HepG2 (cell line): ENCODE data around the gene PPP2R2C. TPM values are rescaled to one million over a fixed set of nuclear protein-coding genes. Genes with fewer than 3 reads are reported as not detected.

Experiments used
- AGO1 ChIP-seq: fragments of 200-400 bp; formaldehyde crosslinking; IDR thresholded peaks from 2 replicates; pipeline ENCODE4 v1.6.1; 2017; ENCODE audit warnings: mild to moderate bottlenecking, low read depth, low read length, moderate library complexity; ENCODE audit not compliant: poor library complexity, severe bottlenecking
- CBX5 ChIP-seq: sonication (generic); formaldehyde crosslinking; IDR thresholded peaks from 2 replicates; pipeline ENCODE4 v1.4.0; 2020; ENCODE audit warnings: missing genetic modification reagents, borderline replicate concordance
- GABPA ChIP-seq, 2 experiments: IDR thresholded peaks; 2 replicates each; pipeline ENCODE4 v1.6.1; 2011 to 2016; ENCODE audit warnings: low read depth in 2 of 2, low read length in 1 of 2, missing biosample characterization in 1 of 2, missing genetic modification characterization in 1 of 2
- IRF1 ChIP-seq: sonication (generic); formaldehyde crosslinking; IDR thresholded peaks from 2 replicates; pipeline ENCODE4 v1.4.0; 2020; ENCODE audit warnings: low read depth, mild to moderate bottlenecking, missing genetic modification reagents
- IRF2 ChIP-seq: IDR thresholded peaks from 2 replicates; pipeline ENCODE4 v1.6.1; 2018; ENCODE audit warnings: missing genetic modification reagents, missing compliant biosample characterization
- KLF11 ChIP-seq: IDR thresholded peaks from 2 replicates; pipeline ENCODE4 v1.6.1; 2016; ENCODE audit warnings: missing compliant biosample characterization
- MYPOP ChIP-seq: sonication (generic); formaldehyde crosslinking; IDR thresholded peaks from 2 replicates; pipeline ENCODE4 v1.8.1; 2023; ENCODE audit warnings: mild to moderate bottlenecking, moderate library complexity, missing genetic modification reagents
- NONO ChIP-seq, 2 experiments: fragments of 450-650 bp in 1 of 2; sonication (generic) in 1 of 2; formaldehyde crosslinking in 1 of 2; IDR thresholded peaks in 1 of 2; conservative IDR thresholded peaks in 1 of 2; 2 replicates each; pipeline versions ENCODE4 v1.6.1 to v1.8.0; 2017 to 2022; ENCODE audit warnings: mild to moderate bottlenecking in 1 of 2, missing genetic modification reagents in 1 of 2, moderate library complexity in 1 of 2
- PHF5A ChIP-seq: IDR thresholded peaks from one replicate; pipeline ENCODE4 v1.6.1; 2018; ENCODE audit warnings: low read depth, missing genetic modification reagents; ENCODE audit not compliant: unreplicated experiment
- RBM22 ChIP-seq: fragments of 200-400 bp; formaldehyde crosslinking; optimal IDR thresholded peaks from 2 replicates; pipeline ENCODE3; 2017; ENCODE audit warnings: mild to moderate bottlenecking, low read length, moderate library complexity
- SAFB2 ChIP-seq: sonication (generic); formaldehyde crosslinking; IDR thresholded peaks from 2 replicates; pipeline ENCODE4 v1.5.1; 2020; ENCODE audit warnings: missing genetic modification reagents, low read depth, mild to moderate bottlenecking, borderline replicate concordance
- TBX2 ChIP-seq: sonication (generic); formaldehyde crosslinking; IDR thresholded peaks from 2 replicates; pipeline ENCODE4 v1.5.0; 2020; ENCODE audit warnings: missing genetic modification reagents, mild to moderate bottlenecking, borderline replicate concordance
- THAP9 ChIP-seq: sonication (generic); formaldehyde crosslinking; IDR thresholded peaks from 2 replicates; pipeline ENCODE4; 2020; ENCODE audit warnings: missing genetic modification reagents, mild to moderate bottlenecking, borderline replicate concordance
- XRCC5 ChIP-seq: fragments of 200-400 bp; formaldehyde crosslinking; optimal IDR thresholded peaks from 2 replicates; pipeline ENCODE3; 2017; ENCODE audit warnings: mild to moderate bottlenecking, low read length
- ZHX1 ChIP-seq: sonication (generic); formaldehyde crosslinking; IDR thresholded peaks from 2 replicates; pipeline ENCODE4 v1.8.1; 2022; ENCODE audit warnings: low read depth, mild to moderate bottlenecking, missing genetic modification reagents
- ZNF24 ChIP-seq: fragments of 450-650 bp; IDR thresholded peaks from 2 replicates; pipeline ENCODE4 v1.6.1; 2017; ENCODE audit warnings: antibody characterized with exemption, mild to moderate bottlenecking
- ZNF367 ChIP-seq: sonication (generic); formaldehyde crosslinking; IDR thresholded peaks from 2 replicates; pipeline ENCODE4 v1.4.0; 2020; ENCODE audit warnings: missing genetic modification reagents, borderline replicate concordance
- ZNF639 ChIP-seq: conservative IDR thresholded peaks from 2 replicates; pipeline ENCODE4 v1.6.1; 2018; ENCODE audit warnings: missing genetic modification reagents
- polyA plus RNA-seq, 8 experiments: library from polyadenylated mRNA; depleted of rRNA in 3 of 8; stranded (reverse) in 7 of 8; unstranded in 1 of 8; fragments of >200 nt; fragmentation: Illumina TruSeq in 4 of 8; extraction: Trizol in 4 of 8; gene quantifications; 2 replicates each; pipeline versions ENCODE4 v1.2.1 to v1.2.3, GENCODE V29; 2011 to 2016; ENCODE audit warnings: low read depth in 4 of 8, missing spikeins in 1 of 8, mixed read lengths in 1 of 8; ENCODE audit not compliant: insufficient read depth in 1 of 8
- total RNA-seq, 5 experiments: library from RNA; depleted of rRNA; stranded (reverse); fragments of >200 nt; fragmentation: Illumina TruSeq; extraction: Trizol; gene quantifications; 2 replicates each; pipeline ENCODE4 v1.2.3, GENCODE V29; 2016; ENCODE audit warnings: low read depth in 1 of 5

The PPP2R2C gene
- total and polyA plus RNA-seq, 2 of the 13 experiments (the other 11 are each of a cell fraction or from before 2014, with no cell fraction given) = 0.60 to 8.6 TPM

- TF ChIP-seq THAP9 (CRISPR knock-in tag) (peak; percentile 13; the same call in 1 of the 2 replicates), ZNF24 (no peak), IRF2 (CRISPR knock-in tag) (peak; percentile 33; the same call in 1 of the 2 replicates), SAFB2 (peak; percentile 77; the same call in 1 of the 2 replicates), NONO (IDR thresholded peaks at IDR 0.05) (no peak), NONO (CRISPR knock-in tag; conservative IDR thresholded peaks at IDR 0.05) (peak; percentile 75), ZNF639 (CRISPR knock-in tag) (no peak), ZNF367 (CRISPR knock-in tag) (no peak), KLF11 (CRISPR knock-in tag) (no peak), CBX5 (CRISPR knock-in tag) (0 out of 2 replicates have a peak, but pooled peaks have one; percentile 29), AGO1 (no peak), PHF5A (CRISPR knock-in tag) (peak; percentile 28), TBX2 (CRISPR knock-in tag) (peak; percentile 53; the same call in 1 of the 2 replicates), GABPA (IDR thresholded peaks at IDR 0.05; ENCODE audit: low read depth, low read length) (no peak), GABPA (CRISPR knock-in tag; IDR thresholded peaks at IDR 0.05; ENCODE audit: low read depth) (peak; percentile 70), ZHX1 (CRISPR knock-in tag) (0 out of 2 replicates have a peak, but pooled peaks have one; percentile 50), IRF1 (no peak), RBM22 (no peak), MYPOP (CRISPR knock-in tag) (0 out of 2 replicates have a peak, but pooled peaks have one; percentile 36), XRCC5 (no peak)
These were observed 149.4 kb downstream of the PPP2R2C start (continued) for GRCh38 chr4:6322761-6323566.
